Daoy (cell line): ENCODE results near the gene LMBRD2. TPM values are rescaled to one million over a fixed set of nuclear protein-coding genes. Genes with fewer than 3 reads are reported as not detected.
A peak's percentile ranks its signal among the peaks of the same experiment; 100 is the strongest.
"Not testable (repeated sequence)": the region's sequence is repeated elsewhere in the genome, so short reads cannot be mapped to it uniquely, and the experiment has no call there.

Experiments
- DNase-seq: peaks from one replicate; pipeline ENCODE4 v3.0.0-alpha.2; 2015; ENCODE audit warnings: low read depth
- total RNA-seq: library from RNA; depleted of rRNA; stranded (reverse); fragments of >200 nt; shearing (Covaris generic); gene quantifications from 2 replicates; pipeline ENCODE4 v1.2.3, GENCODE V29; 2014; rRNA removed

The LMBRD2 gene
- total RNA-seq, result 5.3 and 6.1 TPM in 2 replicates

DNA sequence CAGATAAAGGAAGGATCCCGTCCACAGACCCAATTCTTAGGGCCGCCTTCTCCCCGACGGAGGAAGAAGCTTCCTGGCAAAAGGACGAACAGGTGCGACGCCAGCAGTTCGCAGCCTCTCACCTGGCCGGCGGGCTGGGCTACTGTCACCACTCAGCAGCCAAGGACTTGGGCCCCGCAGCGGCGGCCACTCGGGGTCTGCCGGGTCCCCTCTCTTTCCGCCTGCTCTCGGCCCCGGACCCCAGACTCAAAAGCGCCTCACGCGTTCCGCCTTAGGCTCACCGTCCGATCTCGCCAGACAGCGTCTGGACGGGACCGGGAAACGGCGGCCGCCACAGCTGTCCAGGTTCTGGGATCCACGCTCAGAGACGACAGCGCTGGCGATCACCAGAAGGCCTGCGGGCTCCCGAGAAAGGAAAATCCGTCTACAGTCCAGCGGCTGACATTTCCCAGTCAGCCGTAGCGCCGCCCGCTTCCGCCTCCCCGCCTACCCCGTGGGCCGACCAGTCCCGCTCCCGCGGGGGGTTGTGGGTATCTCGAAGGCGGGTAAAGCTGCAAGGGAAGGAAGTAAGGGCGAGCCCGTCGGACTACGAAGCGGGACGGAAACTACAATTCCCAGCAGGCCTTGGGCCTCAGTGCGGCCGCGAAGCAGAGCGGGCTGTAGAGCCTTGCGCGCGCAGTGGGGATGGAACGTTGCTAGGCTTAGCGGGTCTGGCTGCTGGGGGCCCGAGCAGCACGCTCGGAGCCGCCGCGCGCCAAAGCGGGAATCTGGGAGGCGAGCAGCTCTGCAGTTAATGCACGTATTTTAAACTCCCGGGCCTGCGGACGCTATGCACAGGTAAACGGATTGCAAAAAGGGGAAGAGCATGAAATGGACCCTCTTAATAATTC lies at the start of gene LMBRD2, which contains the start of gene SKP2:
Gene LMBRD2, minus strand, starts transcription at position 454 of the 890 bp plus-strand sequence. CDS start 8,538 bp downstream, outside the sequence.
Gene SKP2, plus strand, starts transcription at position 678 of the 890 bp plus-strand sequence. Its CDS starts 152 bp downstream, at position 830.
- peak; percentile 98 for DNase-seq

GRCh38 chr5:36200513-36200912 lies 48.8 kb upstream of the LMBRD2 start:
- peak; percentile 22 for DNase-seq

DNA sequence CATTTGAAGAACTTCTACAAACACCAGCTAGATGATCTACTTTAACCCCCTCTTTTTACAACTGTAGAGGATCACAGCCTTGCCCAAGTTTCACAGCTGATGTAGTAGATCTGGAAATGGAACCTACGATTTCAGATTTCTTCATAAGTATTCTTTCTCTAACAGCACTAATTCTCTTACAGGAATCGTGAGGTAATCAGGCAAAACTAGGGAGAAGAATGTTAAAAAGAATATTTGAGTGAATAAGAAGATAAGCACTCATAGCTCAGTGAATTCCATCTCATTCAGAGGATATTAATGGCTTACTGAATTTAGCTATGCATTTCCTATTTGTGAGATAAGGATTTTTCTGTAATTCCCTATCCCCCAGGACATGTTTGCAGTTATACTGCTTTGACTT lies 47.9 kb upstream of the LMBRD2 start:
- DNase-seq, result no peak

GRCh38 chr5:36198783-36199182 lies 47.1 kb upstream of the LMBRD2 start:
- DNase-seq, result not testable (repeated sequence)

DNA sequence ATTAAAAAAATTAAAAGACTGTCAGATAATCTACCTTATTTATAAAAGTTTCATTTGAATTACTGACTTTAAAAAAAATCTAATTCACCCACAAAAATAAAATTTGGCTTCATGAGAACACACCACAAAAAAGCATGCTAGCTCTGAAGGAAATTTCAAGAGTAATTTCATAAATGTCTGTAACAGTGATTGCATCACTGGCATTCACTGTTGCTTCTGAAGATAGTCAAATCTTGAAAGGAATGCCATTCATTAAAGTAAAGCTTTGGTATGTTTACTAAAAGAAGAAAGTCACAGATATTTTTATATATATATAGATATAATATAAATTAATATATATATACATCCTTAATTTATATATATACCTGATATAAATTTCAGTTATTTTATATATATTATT lies 46.6 kb upstream of the LMBRD2 start:
- no peak for DNase-seq

DNA sequence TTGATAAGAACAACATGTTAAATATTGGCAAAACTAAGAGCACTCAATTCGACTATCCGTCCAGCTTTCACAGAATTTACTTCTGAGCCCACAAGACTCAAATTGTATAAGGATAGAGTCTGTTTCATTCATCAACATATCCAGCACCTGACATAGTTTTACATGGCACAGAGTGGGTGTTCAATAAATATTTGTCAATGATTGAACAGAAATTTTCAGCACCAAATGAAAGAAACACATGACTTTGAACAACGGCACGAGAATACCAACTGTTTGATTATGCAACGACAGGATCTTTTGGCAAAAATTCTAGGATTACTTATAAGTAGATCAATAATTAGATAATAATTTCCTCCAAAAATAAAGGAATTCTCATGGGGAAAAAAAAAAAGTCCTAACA lies 42.1 kb upstream of the LMBRD2 start:
- DNase-seq, result no peak

DNA sequence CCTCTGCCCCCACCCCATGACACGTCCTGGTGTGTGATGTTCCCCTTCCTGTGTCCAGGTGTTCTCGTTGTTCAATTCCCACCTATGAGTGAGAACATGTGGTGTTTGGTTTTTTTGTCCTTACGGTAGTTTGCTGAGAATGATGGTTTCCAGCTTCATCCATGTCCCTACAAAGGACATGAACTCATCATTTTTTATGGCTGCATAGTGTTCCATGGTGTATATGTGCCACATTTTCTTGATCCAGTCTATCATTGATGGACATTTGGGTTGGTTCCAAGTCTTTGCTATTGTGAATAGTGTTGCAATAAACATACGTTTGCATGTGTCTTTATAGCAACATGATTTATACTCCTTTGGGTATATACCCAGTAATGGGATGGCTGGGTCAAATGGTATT lies 32.7 kb upstream of the LMBRD2 start:
- not testable (repeated sequence) for DNase-seq

GRCh38 chr5:36181774-36182173 lies 30.1 kb upstream of the LMBRD2 start:
- DNase-seq, result no peak

GRCh38 chr5:36180556-36181350 lies 29.1 kb upstream of the LMBRD2 start:
- DNase-seq, result no peak

- DNase-seq, result no peak
Observed at GRCh38 chr5:36179950-36180349, 28.3 kb upstream of the LMBRD2 start.

- no peak for DNase-seq
Observed at GRCh38 chr5:36178524-36178890, 26.8 kb upstream of the LMBRD2 start.

- DNase-seq, result peak; percentile 9
Observed at GRCh38 chr5:36177715-36178523, 26.2 kb upstream of the LMBRD2 start.

GRCh38 chr5:36177154-36177553 lies 25.5 kb upstream of the LMBRD2 start:
- no peak for DNase-seq

DNA sequence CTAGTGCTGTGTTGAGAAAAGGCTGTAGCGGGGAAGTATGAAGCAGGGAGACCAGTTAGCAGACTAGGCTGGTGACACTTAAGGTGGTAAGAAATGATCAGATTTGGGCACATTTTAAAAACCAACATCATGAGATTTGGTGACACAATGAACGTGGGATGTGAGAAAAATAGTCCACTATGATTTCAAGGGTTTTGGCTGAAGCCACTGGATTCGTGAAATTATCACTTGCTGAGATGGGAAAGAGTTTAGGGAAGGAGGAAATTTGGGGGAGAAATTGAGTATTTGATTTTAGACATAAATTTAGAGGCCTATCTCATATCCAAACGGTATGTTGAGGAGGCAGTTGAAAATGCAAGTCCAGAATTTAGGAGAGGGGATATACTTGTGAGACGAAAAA lies 23.4 kb upstream of the LMBRD2 start:
- no peak for DNase-seq

DNA sequence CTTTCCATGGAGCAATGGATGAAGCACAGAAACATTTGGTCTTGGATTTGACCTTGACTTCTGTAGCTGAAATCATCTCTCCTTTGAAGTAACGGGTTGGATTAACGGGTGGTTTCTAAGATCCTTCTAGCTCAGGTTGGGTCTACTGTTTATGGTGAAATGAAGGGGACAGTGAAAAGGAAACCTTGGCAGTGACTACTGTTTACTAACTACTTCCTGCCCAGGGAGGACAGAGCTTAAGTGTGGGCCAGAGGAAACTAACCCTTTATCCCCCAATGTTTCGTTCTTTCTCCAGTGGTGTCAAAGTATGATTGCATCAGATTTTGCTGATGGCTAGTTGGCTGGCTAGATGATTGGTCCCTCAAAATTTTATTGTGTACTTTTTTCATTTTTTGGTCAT lies 22.4 kb upstream of the LMBRD2 start:
- no peak for DNase-seq

- no peak for DNase-seq
Observed at GRCh38 chr5:36173426-36173825, 21.7 kb upstream of the LMBRD2 start.

DNA sequence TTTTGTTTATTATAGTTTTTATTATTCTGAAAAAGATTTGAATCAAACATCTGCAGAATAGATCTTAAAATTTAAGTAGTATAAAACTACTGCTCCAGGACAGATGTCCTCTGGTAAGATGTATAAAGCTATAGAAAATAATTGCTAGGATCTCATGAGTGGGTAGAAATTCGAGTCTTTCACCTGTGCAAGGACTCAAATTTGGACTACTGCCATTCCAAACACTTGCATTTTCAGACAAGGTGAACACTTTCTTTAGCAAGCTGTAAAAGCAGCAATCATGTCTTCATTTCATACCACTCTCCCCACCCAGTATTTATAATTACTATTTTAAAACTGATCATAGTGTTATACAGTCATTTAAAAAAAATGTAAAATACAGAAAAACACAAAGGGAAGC lies 20.9 kb upstream of the LMBRD2 start:
- DNase-seq, result no peak

GRCh38 chr5:36170832-36171424 lies 19.2 kb upstream of the LMBRD2 start:
- DNase-seq, result no peak

DNA sequence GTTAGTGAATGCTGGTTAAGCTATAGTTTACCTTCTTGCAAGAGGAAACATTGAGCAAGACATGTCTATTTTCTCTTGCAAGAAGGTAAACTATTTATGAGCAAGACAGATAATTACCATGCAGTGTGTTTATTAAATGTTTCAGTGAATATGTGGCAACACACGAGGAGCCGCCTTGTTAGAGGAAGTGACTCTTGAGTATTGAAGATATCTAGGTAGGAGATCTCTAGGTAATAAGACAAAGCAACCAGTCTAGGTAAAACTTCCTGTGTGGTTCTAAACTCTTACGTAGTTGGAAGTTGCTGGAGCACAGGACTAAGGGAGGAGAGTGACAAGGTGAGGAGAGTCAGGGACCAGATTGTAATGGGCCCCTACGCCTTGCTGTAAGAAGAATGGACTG lies 17.1 kb upstream of the LMBRD2 start:
- no peak for DNase-seq

DNA sequence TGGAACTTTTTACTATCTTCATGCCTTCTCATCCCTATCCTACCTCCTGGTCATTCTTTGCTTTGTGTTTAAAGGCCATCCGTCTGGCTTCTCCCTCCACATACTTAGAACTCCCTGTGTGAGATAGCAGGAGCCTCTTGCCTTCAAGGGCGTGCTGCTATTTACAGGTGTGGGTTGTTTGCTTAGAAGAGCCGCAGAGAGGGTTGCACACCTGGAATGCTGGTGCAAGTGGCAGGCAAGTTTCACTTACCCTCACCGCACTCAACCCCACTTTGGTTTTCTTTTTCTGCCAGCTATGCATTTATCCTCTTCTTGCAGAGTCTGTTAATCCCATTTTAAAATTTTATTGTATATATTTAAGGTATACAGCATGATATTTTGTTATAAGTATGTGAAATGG lies 12.8 kb upstream of the LMBRD2 start:
- no peak for DNase-seq

GRCh38 chr5:36162810-36163486 lies 11.3 kb upstream of the LMBRD2 start:
- DNase-seq, result no peak
